Caco-2 (cell line): ENCODE results near the gene GPR137. TPM values are rescaled to one million over a fixed set of nuclear protein-coding genes. Genes with fewer than 3 reads are reported as not detected.

Experiments
- BruUV-seq: library from RNA; stranded (reverse); fragments of 400-500 nt; replicated peaks from 2 replicates; lab custom pipeline; 2021; lab: Mats Ljungman, UMichigan
- CTCF ChIA-PET: fragments of 300-600 bp; sonication (Branson Sonifier 250); formaldehyde crosslinking; loops from one replicate; lab custom pipeline; 2022; ENCODE audit warnings: antibody characterized with exemption; lab: Charles Lee
- POLR2A ChIA-PET: fragments of 300-600 bp; sonication (Branson Sonifier 250); formaldehyde crosslinking; loops from one replicate; lab custom pipeline; 2022; ENCODE audit warnings: antibody characterized with exemption; lab: Charles Lee
- DNase-seq, 2 experiments: peaks; one replicate each; pipeline versions ENCODE4 v3.0.0 to v3.0.0-alpha.2; 2020 to 2022
- H3K27me3 ChIP-seq: replicated peaks from 2 replicates; pipeline ENCODE4 v1.6.0; 2011; ENCODE audit warnings: low read length; ENCODE audit not compliant: control insufficient read depth, insufficient read depth
- H3K36me3 ChIP-seq: 2 replicates; pipeline ENCODE4 v1.5.1; 2011; ENCODE audit warnings: low read length; ENCODE audit not compliant: control insufficient read depth, insufficient read depth
- H3K4me1 ChIP-seq: fragments of 250-450 bp; sonication (Bioruptor Pico); 2 replicates; pipeline ENCODE4 v1.5.1; 2020; ENCODE audit warnings: mild to moderate bottlenecking
- H3K4me3 ChIP-seq: 2 replicates; pipeline ENCODE4 v1.5.1; 2011; ENCODE audit warnings: low read depth, mild to moderate bottlenecking, control low read depth, low read length
- H3K9me3 ChIP-seq: fragments of 250-450 bp; sonication (Bioruptor Pico); 2 replicates; pipeline ENCODE4 v1.5.1; 2020; ENCODE audit warnings: mild to moderate bottlenecking, moderate library complexity
- H3K27ac Mint-ChIP-seq: one replicate; pipeline ENCODE4 v1.8.0; 2022; ENCODE audit warnings: mixed read lengths; ENCODE audit not compliant: unreplicated experiment
- H3K27me3 Mint-ChIP-seq: one replicate; pipeline ENCODE4 v1.8.0; 2022; ENCODE audit warnings: mixed read lengths; ENCODE audit not compliant: insufficient read depth, unreplicated experiment
- H3K36me3 Mint-ChIP-seq: one replicate; pipeline ENCODE4 v1.8.0; 2022; ENCODE audit warnings: mild to moderate bottlenecking, mixed read lengths; ENCODE audit not compliant: insufficient read depth, unreplicated experiment
- H3K4me1 Mint-ChIP-seq: one replicate; pipeline ENCODE4 v1.8.0; 2022; ENCODE audit warnings: low read depth, mixed read lengths; ENCODE audit not compliant: unreplicated experiment
- H3K4me3 Mint-ChIP-seq: one replicate; pipeline ENCODE4 v1.8.0; 2022; ENCODE audit warnings: mild to moderate bottlenecking, moderate library complexity, mixed read lengths; ENCODE audit not compliant: unreplicated experiment
- H3K9me3 Mint-ChIP-seq: one replicate; pipeline ENCODE4 v1.8.0; 2022; ENCODE audit warnings: mixed read lengths; ENCODE audit not compliant: unreplicated experiment
- intact Hi-C: fragments of 100-400 bp; cut with micrococcal nuclease; formaldehyde crosslinking; loops from one replicate; pipeline ENCODE4 v1.10.0; 2022; ENCODE audit not compliant: unreplicated experiment
- total RNA-seq: library from RNA; stranded (reverse); gene quantifications from 2 replicates; pipeline ENCODE4 v1.2.3, GENCODE V29; 2022
- TF ChIP-seq, protein P1 (sequence below), 2 experiments: fragments of 200-600 bp in 1 of 2; IDR thresholded peaks; 1 replicate in 1 of 2; 2 replicates in 1 of 2; pipeline versions ENCODE4 v1.5.1 to v1.8.0; 2011 to 2022; ENCODE audit warnings: antibody characterized with exemption in 1 of 2, control low read depth in 1 of 2, inconsistent platforms in 1 of 2, low read depth in 1 of 2, low read length in 1 of 2, mild to moderate bottlenecking in 1 of 2, moderate library complexity in 1 of 2; ENCODE audit not compliant: insufficient read depth in 1 of 2, severe bottlenecking in 1 of 2, unreplicated experiment in 1 of 2

GPR137 gene
- total RNA-seq, 1 experiment from 2014 or later = 58.5 TPM

DNA sequence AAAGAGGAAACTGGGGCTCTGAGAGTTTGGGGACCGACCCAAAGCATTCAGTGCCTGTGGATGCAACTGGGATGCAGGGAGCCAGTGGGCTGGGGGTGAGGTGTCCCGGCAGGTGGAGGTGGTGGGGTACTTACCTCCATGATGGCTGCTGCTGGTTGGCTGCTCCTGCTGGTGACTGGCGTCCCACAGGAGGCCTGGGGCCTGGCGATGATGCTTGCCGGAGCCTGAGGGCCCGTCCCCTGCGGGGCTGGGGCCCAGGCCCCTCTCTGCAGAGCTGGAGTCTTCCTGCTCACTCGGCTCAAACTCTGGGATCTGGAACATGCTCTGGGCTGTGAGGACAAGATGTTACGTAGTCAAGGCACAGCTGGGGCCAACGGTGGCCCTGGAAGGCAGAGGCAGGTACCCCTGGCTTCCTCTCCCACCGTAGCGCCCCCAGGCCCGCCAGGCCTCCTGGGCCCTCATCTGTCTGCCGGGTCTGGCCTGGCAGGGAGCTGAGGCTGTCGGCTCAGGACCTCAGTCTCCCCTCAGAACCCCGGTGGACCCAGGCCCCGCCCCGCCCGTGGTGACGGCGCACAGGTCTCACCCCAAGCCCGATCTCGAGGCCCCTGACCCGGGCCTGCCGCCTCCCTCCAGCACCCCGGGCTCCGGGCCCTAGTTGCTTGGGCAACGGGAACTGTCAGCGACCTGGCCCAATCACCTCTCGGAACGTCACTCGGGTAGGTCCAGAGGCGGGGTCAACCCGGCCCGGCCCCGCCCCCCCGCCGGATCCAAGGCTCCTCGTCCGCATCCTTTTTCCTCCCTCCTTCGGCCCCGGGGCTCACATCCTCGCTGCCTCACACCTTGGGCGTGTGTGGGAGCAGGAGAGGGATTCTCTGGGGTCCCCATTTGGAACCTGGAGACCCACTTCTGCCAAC is 1.3 kb upstream of the GPR137 start, which contains the start of gene BAD:
Gene BAD (minus strand): TSS at position 618 of the 914 bp plus-strand sequence. CDS start 297 bp downstream, at position 321.
- no peaks in the 10 kb centered on the region for H3K27me3 Mint-ChIP-seq
- Histone ChIP-seq H3K36me3 (no peaks in the 10 kb centered on the region; the same call in 1 of the 2 replicates), H3K27me3 (no peaks in the 10 kb centered on the region), H3K9me3 (no peaks in the 10 kb centered on the region), H3K4me1 (peaks cover 5% of the 10 kb centered on the region), H3K4me3 (peak within 1 kb of the TSS; percentile 74)
- peak within 1 kb of the TSS; percentile 91 for H3K27ac Mint-ChIP-seq
- H3K9me3 Mint-ChIP-seq = no peaks in the 10 kb centered on the region
- H3K36me3 Mint-ChIP-seq = peaks cover 23% of the 10 kb centered on the region
- intact Hi-C loops = loop anchor here (1.0 to 2.0 kb wide), 2 partner anchors 14 to 20 kb away; partner anchors contain the start of gene ESRRA
- peak; percentile 95 to 97 for DNase-seq
- H3K4me1 Mint-ChIP-seq = peaks cover 14% of the 10 kb centered on the region
- ChIA-PET CTCF (interaction anchor here (0.5 to 2.8 kb wide), 5 partner anchors 14 to 602 kb away, joined by 3 to 15 read pairs (median 6); no protein-coding TSS in a partner anchor), POLR2A (interaction anchor here (0.8 to 2.1 kb wide), 5 partner anchors 13 to 71 kb away, joined by 3 to 10 read pairs (median 5); partner anchors contain the start of genes PRDX5 and TRMT112)
- H3K4me3 Mint-ChIP-seq = peak within 1 kb of the TSS; percentile 82
- TF ChIP-seq, protein P1, sequence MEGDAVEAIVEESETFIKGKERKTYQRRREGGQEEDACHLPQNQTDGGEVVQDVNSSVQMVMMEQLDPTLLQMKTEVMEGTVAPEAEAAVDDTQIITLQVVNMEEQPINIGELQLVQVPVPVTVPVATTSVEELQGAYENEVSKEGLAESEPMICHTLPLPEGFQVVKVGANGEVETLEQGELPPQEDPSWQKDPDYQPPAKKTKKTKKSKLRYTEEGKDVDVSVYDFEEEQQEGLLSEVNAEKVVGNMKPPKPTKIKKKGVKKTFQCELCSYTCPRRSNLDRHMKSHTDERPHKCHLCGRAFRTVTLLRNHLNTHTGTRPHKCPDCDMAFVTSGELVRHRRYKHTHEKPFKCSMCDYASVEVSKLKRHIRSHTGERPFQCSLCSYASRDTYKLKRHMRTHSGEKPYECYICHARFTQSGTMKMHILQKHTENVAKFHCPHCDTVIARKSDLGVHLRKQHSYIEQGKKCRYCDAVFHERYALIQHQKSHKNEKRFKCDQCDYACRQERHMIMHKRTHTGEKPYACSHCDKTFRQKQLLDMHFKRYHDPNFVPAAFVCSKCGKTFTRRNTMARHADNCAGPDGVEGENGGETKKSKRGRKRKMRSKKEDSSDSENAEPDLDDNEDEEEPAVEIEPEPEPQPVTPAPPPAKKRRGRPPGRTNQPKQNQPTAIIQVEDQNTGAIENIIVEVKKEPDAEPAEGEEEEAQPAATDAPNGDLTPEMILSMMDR (IDR thresholded peaks at IDR 0.05; ENCODE audit: insufficient read depth in 1 of 2, low read depth in 1 of 2, low read length in 1 of 2, severe bottlenecking in 1 of 2, unreplicated experiment in 1 of 2) = no peak
- no TSS peak for BruUV-seq

DNA sequence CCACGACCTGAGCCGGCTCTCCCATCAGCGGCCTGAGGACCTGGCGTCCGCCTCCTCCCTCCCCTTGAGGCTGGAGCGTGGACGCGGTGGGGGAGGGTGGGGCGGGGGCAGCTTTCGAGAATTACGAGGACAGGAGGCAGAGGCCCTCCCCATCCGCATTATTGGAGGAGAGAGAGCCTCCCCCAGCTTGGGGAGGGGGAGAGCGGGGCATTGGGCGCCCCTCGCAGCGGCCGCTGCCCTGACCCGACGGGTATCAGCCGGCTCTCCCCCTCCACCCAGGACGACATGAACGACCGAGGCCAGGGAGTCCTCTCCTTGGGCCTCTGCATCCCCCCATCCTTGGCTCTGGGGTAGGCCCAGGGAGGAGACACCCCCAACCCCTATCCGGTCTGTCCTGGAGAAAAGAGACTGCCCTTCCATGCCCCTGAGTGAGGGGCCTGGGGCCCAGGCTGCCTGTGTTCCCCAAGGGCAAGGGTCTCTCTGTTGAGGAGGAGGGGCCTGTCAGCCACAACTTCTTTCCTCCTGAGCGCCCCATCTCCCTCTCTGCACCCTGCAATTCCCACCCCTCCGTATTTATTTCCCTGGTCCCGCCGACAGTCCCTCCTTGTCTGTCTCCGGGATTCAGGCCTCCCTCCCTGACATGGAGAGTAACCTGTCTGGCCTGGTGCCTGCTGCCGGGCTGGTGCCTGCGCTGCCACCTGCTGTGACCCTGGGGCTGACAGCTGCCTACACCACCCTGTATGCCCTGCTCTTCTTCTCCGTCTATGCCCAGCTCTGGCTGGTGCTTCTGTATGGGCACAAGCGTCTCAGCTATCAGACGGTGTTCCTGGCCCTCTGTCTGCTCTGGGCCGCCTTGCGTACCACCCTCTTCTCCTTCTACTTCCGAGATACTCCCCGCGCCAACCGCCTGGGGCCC is 495 bp downstream of the GPR137 start:
- POLR2A ChIA-PET = interaction anchor here (0.7 to 2.1 kb wide), 2 partner anchors 32 to 42 kb away, joined by 3 to 8 read pairs; partner anchors contain the start of genes PRDX5 and TRMT112
- no peaks in the 10 kb centered on the region for H3K9me3 ChIP-seq
- BruUV-seq = no TSS peak
- H3K4me3 ChIP-seq = peak overlapping the region; percentile 74
- peak overlapping the region; percentile 82 for H3K4me3 Mint-ChIP-seq
- H3K27ac Mint-ChIP-seq = peak overlapping the region; percentile 54
- H3K27me3 Mint-ChIP-seq = peaks cover 5% of the 10 kb centered on the region
- TF ChIP-seq, protein P1 (IDR thresholded peaks at IDR 0.05; ENCODE audit: insufficient read depth in 1 of 2, low read depth in 1 of 2, low read length in 1 of 2, severe bottlenecking in 1 of 2, unreplicated experiment in 1 of 2) = peak in 1 of 2 experiments; percentile 15
- peaks cover 17% of the 10 kb centered on the region for H3K36me3 Mint-ChIP-seq
- peak; percentile 41 to 49 for DNase-seq
- CTCF ChIA-PET = interaction anchor here (0.7 to 2.8 kb wide), 5 partner anchors 16 to 896 kb away, joined by 4 to 15 read pairs (median 8); no protein-coding TSS in a partner anchor
- H3K27me3 ChIP-seq = no peaks in the 10 kb centered on the region
- peaks cover 5% of the 10 kb centered on the region for H3K4me1 ChIP-seq
- intact Hi-C loops = loop anchor here (2.0 kb wide), 1 partner anchor 19 kb away; the partner anchor contains the start of gene ESRRA
- peaks cover 13% of the 10 kb centered on the region for H3K4me1 Mint-ChIP-seq
- no peaks in the 10 kb centered on the region for H3K9me3 Mint-ChIP-seq
- no peaks in the 10 kb centered on the region; the same call in 1 of the 2 replicates for H3K36me3 ChIP-seq
